HG03571 (cell line): ENCODE data around the gene TM6SF1.
"Not testable (repeated sequence)": the region's sequence is repeated elsewhere in the genome, so short reads cannot be mapped to it uniquely, and the experiment has no call there.

Experiments
- ATAC-seq: cut with Tn5 transposase; IDR thresholded peaks from one replicate; pipeline ENCODE4 v1.9.1; 2021; ENCODE audit not compliant: unreplicated experiment

The TM6SF1 gene

DNA sequence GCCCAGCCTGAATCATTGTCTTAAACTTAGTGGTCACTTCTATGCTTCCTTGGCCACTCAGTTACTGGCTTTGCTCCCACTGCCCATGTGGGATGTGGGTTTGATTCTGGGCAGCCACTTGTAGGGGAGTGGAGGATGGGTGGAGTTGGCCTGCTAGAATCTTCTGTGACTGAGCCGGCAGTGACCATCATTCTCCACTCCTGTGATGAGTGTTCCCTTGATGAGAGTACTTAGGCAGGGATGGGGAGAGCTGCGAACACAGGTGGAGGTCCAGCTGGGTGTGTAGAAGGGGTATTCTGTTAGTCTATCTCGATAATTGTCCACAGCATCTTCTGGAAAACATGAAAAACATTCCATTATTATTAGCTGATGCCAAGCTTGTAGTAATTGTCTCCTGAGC is 8.0 kb downstream of the TM6SF1 start:
- ATAC-seq = no peak

- ATAC-seq = peak; percentile 69
Observed at GRCh38 chr15:83115831-83116565, 8.6 kb downstream of the TM6SF1 start.

- ATAC-seq = no peak
Observed at GRCh38 chr15:83118291-83118827, 10.9 kb downstream of the TM6SF1 start.

DNA sequence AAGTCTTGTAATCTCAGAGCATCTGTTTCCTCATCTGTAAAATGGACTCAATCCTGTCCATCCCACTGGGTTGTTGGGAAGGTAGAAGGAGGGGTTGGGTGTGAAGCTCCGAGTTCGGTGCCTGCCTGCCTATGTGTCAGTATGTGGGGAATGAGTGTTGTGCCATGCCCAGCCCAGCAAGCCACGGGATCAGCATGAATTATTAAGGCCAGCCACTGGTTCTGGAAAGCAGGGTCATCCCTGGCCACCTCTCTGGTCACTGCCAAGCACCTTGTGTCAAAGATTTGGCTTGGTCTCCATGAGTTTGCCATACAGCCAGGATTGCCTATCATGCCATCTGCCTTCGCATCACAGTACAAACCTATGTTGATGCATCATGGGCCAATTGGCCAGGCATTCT is 11.5 kb downstream of the TM6SF1 start:
- ATAC-seq = no peak

- no peak for ATAC-seq
Observed at GRCh38 chr15:83119968-83120581, 12.6 kb downstream of the TM6SF1 start.

GRCh38 chr15:83123529-83123928 is 16.1 kb downstream of the TM6SF1 start:
- ATAC-seq = no peak

DNA sequence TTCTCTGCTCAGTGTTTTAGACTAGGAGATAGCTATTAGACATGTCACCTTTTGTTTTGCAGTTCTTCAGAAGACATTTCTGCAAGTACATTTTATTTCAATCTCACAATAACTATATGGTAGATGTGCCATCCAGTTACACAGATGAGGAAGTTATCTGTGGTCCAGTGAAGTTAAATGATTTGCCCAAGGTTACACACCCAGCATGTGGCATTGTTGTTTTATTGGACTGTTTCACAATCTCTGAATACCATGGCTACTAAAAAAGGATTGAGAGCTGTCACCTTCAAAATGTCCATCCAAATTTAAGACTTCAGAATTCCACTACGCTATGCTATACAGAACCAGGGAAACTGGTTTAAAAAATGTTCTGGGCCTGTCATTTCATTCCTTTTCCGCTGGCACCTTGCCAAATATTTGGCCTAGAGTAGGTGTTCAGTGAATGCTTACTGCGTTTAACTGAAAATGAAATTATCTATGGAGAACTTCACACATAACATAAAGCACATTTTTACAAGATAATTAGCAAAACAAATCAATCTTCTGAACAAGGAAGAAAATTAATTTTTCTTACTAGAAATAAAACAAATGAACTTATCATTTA is 20.2 kb downstream of the TM6SF1 start:
- ATAC-seq = no peak

DNA sequence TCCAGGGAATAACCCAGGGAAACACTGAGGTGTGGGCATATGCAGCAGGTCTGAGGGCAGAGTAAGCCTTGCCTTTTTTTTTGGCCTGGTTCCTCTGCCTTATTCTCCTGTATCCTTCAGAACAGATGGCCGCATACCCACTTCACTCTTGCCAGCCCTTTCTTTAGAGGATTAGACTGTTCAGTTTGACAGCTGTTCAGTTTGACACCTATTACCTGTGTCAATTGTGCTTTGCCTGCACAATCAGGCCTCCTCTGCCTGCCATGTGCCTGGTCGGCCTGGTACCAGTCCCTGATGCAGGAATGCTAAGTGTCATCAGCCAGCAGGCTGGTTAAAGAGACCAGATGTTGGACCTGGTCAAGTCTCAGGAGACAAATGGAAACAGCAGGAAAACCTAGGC is 22.3 kb downstream of the TM6SF1 start:
- no peak for ATAC-seq

GRCh38 chr15:83132861-83133523 is 25.5 kb downstream of the TM6SF1 start:
- no peak for ATAC-seq

DNA sequence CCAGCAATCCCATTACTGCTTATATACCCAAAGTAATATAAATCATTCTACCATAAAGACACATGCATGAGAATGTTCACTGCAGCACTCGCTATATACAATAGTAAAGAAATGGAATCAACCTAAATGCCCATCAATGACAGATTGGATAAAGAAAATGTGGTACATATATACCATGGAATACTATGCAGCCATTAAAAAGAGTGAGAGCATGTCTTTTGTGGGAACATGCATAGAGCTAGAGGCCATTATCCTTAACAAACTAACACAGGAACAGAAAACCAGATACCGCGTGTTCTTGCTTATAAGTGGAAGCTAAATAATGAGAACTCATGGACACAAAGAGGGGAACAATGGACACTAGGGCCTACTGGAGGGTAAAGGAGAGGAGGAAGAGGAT is 34.7 kb downstream of the TM6SF1 start:
- ATAC-seq = not testable (repeated sequence)

- ATAC-seq = no peak
Observed at GRCh38 chr15:83144771-83145170, 37.3 kb downstream of the TM6SF1 start.

DNA sequence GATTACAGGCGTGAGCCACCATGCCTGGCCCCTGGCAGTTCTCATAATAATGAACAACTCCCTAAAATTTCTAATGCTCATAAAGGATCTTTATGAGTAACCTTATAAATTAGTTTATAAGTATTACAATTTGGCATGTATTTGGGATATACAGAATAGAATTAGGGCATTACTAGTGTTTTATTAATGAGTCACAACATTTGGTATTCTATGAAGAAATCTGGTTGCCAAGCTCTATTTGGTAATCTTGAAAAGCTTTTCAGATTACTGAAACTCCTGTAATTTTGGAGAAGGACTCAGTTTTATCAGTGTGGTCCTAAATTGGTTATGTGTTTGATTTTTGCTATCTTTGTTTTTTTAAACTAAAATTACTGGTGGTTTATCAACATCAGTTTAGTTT is 45.8 kb downstream of the TM6SF1 start:
- no peak for ATAC-seq

- ATAC-seq = no peak
Observed at GRCh38 chr15:83155942-83156341, 48.5 kb downstream of the TM6SF1 start.

DNA sequence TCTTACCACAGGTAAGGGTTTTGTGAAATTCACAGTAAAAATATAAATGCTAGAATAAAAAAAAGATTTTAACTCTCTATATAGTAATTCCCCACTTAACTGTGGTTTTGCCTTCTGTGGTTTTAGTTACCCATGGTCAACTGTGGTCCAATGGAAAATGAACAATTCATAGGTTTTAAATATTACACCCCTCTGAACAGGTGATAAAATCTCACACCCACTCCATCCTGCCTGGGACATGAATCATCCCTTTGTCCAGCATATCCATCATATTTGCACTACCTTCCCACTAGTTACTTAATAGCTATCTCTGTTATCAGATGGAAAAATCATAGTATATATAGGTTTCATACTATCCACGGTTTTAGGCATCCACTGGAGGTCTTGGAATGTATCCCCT is 50.9 kb downstream of the TM6SF1 start:
- no peak for ATAC-seq

GRCh38 chr15:83160741-83161140 is 53.3 kb downstream of the TM6SF1 start:
- no peak for ATAC-seq

GRCh38 chr15:83163032-83163431 is 55.6 kb downstream of the TM6SF1 start:
- ATAC-seq = no peak

DNA sequence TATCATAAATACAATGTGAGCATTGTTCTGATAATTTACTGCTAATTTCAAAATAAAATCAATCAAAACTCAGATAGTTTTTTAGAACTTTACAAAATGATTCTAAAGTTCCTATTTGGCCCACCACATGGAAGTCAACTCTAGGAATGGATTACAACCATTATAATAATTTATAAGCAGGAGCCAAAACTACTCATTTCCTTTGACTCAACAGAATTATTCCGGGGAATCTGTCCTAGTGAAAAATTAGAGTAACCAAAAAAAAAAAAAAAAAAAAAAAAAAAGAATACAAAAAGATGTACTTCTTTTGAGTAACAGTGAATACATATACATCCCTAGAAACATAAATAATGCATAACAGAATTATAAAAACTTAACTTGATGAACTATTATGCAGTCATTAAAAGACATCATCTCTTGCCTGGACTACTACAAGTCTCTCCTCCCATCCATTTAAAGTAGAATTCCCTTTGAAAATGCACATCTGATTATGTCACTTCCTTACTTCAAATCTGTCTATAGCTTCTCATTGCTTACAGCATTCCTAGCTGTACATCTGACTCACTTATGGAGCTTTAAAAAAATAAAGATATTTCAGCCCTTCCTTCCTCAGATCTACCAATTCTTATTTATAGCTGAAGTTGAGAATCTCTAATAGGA is 56.8 kb downstream of the TM6SF1 start:
- ATAC-seq = no peak

DNA sequence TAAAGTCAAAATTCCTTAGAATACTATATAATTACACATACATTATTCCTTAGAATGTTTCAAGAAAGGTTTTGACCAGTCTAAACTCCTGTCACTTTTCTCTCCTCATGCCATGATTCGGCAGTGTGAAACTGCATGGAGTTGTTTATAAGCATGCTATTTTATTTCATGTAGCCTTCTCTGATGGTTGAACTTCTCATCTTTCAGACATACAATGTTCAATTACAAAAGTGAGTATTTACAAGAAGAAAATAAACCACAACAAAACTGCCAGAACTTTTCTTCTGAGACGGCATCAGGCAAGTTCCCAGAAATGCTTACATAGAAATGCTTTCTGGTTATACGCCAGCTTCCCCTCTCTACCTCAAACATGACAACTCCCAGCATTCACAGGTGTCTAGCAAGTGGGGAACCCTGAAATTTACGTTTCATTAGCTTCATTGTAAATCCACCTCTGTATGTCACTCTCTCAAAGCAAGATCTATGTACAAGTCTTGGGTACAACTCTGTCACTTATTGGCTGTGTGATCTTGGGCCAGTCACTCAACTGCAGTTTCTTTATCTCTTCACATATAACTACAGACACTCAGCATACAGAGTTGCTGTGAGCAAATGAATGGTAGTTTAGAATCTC is 57.4 kb downstream of the TM6SF1 start:
- no peak for ATAC-seq

DNA sequence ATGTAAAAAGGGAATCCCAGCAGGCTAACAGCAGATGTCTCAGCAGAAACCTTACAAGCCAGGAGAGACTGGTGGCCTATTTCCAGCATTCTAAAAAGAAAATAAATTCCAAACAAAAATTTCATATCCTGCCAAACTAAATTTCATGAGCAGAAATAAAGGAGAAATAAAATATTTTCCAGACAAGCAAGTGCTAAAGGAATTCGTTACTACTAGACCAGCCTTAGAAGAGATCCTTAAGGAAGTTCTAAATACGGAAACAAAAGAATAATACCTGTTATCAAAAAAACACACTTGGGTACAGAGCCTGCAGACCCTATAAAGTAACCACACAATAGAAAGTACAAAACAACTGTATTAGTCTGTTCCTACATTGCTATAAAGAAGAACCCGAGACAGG is 58.8 kb downstream of the TM6SF1 start:
- ATAC-seq = no peak

DNA sequence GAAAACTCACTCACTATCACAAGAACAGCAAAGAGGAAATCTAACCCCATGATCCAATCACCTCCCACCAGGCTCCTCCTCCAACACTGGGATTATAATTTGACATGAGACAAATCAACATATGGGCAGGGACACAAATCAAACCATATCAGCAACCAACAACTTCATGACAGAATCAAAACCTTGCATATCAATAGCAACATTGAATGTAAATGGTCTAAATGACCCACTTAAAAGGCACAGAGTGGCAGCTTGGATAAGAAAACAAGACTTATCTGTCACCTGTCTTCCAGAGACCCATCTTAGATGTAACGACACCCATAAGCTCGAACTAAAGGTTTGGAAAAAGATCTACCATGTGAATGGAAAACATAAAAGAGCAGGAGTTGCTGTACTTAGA is 59.4 kb downstream of the TM6SF1 start:
- no peak for ATAC-seq

GRCh38 chr15:83169576-83169975 is 62.1 kb downstream of the TM6SF1 start:
- not testable (repeated sequence) for ATAC-seq
